NCI-H1105 (cell line): ENCODE results near the gene SEC14L6.

Experiments used
- DNase-seq: peaks from one replicate; lab custom pipeline; 2025; lab: John Stamatoyannopoulos, UW

Gene SEC14L6

DNA sequence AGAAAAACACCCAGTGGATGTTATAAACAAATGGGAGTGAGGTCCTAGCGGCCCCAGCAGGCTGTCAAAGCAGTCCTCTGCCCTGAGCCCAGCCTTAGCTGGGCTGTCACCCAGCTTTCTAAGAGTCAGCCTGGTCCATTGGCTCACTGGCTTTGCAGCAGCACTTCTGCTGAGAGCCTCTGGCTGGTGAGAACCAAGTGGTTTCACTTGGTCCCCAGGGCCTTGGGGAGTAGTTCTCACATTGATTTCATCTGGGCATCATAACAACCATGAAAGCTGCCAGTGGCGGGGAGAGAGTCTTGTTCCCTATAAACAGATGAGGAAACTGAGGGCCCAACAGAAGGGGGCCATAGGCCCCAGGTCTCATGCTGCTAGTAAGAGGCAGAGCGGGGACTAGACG, 11.4 kb downstream of the SEC14L6 start:
- DNase-seq = no peak

DNA sequence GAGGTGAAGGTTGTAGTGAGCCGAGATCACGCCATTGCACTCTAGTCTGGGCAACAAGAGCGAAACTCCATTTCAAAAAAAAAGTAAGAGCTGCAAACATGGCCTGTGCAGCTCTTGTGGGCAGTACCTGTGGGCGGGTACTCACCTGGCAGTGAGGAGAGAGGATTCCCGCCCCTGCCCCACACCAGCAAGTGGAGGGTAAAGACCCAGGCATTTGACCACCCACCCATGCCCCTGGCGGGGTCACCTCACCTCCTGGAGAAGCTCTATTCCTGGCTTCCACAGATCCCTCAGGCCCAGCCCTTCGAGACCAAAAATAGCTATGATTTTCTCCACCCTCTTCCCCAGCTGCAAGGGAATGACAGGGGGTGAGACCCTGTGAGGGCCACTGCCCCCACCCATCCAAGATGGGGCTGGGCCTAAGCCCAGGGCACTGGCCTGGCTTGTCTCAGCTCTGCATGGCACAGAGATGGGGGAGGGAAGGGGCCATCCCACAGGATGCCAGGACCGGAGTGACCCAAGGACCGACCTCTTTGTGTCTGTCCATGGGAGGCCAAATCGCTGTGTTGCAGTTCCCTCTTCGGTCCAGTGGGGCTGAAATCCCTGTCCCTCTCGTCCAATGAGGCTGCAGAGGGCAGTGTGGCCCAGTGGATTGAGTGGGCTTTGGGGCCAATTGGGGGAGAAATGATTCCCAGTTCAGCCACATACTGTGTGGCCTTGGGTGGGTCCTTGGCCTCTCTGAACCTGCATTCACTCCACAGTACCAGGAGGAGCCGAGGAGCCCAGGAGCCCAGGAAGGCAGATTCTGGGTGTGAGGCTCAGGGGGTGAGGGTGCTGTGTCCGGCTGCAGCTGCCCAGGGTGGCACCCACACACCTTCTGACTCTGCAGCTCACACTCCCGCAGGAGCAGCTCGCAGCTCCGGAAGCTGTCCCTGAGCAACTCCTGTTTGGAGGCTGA, 14.6 kb downstream of the SEC14L6 start:
- no peak for DNase-seq

DNA sequence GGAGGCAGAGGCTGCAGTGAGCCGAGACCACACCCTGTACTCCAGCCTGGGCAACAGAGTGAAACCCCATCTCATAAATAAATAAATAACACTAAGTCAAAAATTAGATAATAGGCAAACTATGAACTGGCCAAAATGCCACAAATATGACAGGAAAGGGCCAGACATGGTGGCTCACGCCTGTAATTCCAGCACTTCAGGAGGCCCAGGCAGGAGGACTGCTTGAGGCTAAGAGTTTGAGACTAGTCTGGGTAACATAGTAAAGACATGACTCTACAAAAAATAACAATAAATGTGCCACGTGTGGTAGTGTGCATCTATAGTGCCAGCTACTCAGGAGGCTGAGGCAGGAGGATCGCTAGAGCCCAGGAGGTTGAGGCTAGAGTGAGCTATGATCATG, 19.9 kb downstream of the SEC14L6 start:
- no peak for DNase-seq

DNA sequence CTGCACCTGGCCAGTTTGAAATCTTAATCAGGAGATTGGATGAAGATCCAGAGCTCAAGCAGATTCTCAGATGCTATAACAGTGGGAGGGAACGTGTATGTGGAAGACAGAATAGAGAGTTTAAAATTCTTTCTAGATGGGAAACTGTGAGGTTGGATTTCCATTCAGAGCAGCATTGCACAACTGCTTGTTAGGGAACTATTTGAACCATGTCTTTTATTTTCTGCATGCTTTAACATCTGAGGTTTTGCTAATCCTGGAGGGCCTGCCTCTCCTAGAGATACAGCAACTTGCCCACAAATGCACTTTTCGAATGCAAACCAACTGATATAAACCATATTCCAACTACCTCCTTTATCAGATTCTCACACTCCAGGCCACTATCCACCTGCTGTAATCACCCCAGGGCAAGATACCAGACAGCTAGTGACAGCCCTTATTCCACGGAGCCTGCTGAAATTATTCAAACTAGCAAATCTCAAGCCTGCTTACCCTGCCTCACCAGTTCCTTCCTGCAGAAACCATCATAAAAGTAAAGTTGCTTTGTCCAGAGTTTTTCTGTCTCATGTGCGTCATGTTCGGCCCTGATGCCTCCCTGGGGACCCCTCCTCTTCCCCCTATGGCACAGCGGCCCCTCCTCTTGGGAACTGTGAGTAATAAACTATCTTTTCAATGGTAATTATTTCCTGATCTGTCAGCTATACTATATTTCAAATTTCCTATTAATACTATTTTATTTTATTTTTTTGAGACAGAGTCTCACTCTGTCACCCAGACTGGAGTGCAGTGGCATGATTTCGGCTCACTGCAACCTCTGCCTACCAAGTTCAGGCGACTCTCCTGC, 22.7 kb downstream of the SEC14L6 start:
- DNase-seq = no peak

DNA sequence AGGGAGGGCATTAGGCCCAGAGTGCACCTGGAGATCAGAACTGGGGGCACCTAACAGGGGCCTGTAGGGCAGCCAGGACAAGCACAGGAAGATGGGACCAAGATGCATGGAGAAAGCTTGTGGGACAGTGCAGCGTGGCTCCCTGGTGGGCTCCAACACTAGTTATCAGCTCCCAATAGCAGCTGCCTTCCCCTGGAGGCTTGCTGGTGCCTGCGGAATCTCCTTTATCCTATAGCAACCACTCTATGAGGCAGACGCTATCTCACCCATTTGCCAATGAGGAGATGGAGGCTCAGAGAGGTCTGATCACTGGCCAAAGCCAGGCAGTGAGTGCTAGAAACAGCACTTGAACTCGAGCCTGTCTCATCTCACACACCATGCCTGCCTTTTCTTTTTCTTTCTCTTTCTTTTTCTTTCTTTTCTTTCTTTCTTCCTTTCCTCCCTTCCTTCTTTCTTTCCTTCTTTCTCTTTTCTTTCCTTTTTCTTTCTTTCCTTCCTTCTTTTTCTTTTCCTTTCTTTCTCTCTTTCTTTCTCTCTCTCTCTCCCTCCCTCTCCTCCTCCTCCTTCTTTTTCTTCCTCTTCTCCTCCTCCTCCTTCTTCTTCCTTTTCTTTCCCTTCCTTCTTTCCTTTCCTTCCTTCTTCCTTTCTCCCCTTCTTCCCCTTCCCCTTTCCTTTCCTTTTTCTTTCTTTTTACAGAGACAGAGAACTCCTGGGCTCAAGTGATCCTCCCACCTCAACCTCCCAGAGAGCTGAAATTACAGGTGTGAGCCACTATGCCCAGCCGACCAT, 25.0 kb downstream of the SEC14L6 start:
- no peak for DNase-seq

DNA sequence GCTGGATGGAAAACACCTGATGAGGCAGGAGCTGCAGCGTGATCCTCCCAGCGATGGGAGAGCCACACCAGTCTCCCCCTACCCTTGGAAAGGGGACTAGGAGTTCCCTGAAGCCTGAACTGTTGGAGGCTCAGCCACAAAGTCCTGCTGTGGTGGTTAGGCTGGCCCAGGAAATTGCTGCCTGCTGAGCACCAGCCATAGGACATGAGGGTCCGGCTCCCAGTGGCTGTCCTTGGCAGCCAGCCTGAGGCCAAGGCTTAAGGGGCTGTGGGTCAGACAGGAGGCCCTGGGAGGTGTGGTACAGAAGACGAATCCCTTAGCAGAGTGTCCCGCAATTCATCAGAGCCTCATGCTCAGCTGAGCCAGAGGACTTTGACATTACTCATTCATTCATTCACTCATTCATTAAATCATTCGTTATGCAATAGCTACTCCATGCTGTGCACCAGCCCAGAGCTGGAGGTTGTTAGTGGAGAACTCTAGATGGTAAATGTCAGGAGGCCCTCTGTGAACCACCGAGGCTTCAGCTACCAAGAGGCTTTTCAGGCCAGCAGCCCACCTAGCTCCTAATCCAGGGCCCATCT, 26.6 kb downstream of the SEC14L6 start:
- no peak for DNase-seq

DNA sequence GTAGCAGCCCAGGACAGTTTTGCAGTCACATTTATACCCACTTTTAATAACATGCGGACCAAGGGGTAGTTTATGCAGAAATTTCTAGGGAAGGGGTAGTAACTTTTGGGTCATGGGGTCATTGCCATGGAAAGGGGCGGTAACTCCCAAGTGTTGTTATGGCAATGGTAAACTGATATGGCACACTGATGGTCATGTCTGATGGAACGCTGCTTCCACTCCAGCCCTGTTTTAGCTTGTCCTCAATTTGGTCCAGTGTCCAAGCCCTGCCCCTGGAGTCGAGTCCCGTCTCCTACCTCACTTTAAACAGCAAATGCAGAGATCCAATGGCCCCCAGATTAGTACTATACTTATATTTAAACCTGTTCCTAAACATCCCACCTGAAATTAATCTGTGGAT, 29.8 kb downstream of the SEC14L6 start:
- no peak for DNase-seq

DNA sequence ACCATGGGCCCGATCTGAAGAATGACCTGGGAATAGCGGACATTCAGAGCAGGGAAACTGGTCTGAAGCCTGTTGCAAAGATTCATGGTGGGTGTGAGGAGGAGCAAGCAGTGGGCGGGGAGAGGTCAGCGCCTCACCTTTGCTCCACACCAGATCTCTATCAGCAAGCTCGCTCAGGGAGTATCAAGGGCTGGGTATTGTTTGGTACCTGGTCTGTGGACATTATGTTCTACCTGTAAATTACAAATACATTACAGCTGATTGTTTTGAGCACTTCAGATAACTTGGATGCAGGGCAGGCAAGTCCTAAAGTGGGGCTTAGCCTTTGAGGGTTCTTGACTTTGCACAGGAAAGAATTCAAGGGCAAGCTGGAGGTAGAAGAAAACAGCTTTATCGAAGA, 30.3 kb downstream of the SEC14L6 start:
- DNase-seq = no peak

DNA sequence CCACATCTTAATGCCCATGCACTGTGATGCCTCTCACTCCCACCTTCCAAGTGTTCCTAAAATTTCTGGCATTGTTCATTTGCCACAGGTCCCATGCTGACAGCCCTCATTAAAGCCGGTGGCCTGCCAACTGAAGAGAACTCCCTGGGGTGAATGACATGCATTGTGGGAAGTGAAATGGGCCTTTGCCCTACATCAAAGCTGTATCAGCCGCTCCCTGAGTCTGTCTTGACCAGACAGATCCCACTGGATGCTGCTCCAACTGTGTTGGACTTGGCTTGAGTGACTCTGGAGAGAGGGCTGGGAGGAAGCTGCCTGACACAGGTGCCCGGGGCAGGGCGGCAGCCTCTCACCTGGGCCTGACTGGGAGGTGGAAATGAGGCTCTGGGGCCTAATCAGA, 32.3 kb downstream of the SEC14L6 start:
- DNase-seq = no peak

DNA sequence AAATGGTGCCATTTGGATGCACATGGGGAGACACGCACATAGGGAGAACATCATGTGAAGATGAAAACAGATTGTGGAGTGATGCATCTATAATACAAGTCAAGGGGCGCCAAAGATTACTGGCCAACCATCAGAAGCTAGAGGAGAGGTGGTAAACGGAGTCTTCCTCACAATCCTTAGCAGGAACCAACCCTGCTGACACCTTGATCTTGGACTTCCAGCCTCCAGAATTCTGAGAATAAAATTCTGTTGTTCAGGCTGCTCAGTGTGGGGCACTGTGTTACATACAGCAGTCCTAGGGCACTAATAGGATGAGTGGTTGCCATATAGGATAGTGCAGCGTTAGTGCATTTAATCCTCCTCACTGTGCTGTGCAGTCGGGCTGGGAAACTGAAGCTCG, 33.1 kb downstream of the SEC14L6 start:
- DNase-seq = no peak

DNA sequence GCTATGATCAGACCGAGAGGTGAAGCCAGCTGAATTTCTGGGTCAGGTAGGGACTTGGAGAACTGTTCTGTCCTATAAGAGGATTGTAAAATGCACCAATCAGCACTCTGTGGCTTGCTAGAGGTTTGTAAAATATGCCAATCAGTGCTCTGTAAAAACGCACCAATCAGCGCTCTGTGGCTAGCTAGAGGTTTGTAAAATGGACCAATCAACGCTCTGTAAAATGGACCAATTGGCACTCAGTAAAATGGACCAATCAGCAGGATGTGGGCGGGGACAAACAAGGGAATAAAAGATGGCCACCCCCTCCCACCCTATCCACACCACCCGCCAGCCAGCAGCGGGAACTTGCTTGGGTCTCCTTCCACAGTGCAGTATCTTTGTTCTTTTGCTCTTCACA, 34.6 kb downstream of the SEC14L6 start:
- DNase-seq = no peak

DNA sequence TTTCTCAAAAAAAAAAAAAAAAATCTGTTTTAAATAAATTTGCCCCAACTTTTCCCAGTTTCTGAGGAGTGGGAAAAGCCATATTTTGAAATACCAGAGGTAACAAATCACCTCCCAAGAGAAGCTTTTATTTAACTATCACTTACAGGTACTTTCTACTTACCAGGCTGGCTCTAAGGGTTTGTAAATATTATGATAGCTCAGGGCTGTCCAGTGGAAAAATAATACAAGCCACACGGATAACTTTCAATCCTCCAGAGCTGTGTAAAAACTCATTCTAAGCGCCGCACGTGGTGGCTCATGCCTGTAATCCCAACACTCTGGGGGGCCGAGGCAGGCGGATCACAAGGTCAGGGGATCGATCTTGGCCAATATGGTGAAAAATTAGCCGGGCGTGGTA, 35.4 kb downstream of the SEC14L6 start:
- no peak for DNase-seq

DNA sequence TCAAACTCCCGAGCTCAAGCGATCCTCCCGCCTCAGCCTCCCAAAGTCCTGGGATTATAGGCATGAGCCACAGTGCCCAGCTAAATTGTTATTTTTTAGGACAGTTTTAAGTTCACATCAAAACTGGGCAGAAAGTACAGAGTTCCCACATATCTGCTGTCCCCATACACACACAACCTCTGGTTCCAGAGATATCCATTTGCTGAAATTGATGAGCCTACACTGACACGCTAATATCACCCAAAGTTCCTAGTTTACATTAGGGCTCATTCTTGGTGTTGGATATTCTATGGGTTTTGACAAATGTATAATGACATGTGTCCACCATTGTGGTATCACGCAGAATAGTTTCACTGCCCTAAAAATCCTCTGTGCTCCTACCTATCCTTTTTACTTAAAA, 38.3 kb downstream of the SEC14L6 start:
- DNase-seq = no peak

DNA sequence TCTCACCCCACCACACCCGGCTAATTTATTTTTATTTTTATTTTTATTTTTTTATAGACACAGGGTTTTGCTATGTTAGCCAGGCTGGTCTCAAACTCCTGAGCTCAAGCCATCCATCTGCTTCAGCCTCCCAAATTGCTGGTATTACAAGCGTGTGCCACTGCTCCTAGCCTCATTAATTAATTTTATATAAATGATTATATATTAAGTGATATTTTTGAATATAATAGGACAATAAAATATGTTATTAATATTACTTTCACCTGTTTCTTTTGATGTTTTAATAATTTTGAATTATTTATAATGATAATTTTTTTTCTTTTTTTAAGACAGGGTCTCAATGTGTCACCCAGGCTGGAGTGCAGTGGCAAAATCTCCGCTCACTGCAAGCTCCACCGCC, 38.9 kb downstream of the SEC14L6 start:
- no peak for DNase-seq

DNA sequence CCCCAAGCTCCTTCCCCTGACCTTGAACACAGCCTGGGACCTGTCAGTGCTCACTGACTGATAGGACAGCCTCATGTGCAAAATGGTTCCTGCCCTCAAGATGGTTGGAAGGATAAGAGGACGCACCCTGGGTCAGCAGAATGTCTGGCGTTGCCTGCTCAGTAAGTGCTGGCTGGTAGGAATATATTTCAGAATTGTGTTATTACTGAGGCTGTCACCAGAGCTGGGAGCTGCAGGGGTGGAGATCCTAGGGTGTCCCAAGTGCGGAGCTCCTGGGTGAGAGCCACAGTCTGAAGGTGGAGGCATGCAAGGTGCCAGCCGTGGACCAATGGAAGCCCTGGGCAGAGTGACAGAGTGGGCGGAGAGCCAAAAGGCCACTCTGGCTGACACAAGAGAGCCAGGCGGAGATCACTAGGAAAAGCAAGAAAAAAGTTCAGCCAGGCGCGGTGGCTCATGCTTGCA, 40.0 kb downstream of the SEC14L6 start:
- DNase-seq = no peak

DNA sequence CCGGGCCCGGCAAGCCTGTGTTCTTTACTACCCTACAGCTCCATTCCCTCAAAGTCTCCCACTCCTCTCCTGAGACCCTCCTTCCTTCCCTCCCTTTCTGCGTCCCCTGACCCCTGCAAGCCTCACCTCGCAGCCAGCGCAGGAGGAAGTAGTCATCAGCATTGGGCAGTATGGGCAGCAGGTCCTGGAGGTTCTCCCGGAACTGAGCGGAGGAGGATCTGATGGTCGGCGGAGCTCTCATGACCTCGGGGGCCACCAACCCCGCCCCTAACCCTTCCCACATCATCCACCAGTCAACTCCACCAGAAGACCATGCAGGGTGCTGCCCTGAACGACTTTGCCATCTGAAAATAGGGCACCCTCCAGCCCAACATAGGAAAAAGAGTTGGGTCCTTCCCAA, 43.0 kb downstream of the SEC14L6 start:
- no peak for DNase-seq

DNA sequence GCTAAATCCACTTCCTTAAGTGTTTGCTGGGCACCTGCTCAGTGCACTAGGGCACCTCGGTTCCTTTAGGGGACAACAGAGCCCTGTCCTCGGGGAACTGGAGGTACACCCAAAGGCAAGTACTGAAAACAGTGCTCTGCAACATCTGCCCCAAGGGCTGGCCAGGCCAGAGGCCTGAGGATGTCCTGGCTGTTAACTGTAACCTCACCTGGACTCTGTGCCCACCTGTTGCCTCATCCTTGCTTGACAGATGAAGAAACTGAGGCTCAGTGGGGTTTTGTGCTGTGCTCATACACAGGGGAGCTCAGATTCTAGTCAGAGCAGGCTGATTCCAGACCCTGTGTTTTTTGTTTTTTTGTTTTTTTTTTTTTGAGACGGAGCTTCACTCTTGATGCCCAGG, 43.6 kb downstream of the SEC14L6 start:
- DNase-seq = no peak

DNA sequence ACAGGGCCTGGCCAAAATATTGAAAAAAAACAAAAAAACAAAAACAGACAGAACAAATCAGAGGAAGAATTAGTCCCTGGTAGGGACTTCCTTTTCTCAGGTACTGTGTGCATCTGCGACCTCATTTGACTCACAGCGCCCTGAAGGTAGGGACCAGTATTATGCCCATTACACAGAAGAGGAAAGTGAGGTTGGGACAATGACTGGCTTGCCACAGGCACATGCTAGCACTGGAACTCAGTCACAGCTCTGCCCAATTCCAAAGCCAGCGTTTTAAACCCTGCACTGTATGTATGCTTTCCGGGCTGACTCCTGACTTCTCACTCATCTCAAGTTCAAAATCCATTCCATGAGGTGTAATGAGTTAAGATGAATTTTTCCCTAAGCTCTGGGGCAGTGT, 44.4 kb downstream of the SEC14L6 start:
- DNase-seq = no peak

DNA sequence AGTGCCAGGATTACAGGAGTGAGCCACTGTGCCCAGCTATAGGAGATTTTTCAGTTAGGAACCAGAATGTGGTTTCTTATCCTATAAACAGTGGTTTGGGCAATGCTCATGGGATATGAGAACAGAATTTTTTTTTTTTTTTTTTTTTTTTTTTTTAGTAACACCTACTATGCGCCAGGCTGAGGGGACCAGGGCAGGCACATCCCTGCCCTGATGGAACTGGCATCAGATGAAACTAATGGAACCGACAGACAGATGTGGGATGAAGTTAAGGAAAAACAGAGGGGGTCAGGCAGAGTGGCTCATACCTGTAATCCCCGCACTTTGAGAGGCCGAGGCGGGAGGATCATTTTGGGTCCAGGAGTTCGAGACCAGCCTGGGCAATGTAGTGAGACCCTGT, 45.9 kb downstream of the SEC14L6 start:
- no peak for DNase-seq

DNA sequence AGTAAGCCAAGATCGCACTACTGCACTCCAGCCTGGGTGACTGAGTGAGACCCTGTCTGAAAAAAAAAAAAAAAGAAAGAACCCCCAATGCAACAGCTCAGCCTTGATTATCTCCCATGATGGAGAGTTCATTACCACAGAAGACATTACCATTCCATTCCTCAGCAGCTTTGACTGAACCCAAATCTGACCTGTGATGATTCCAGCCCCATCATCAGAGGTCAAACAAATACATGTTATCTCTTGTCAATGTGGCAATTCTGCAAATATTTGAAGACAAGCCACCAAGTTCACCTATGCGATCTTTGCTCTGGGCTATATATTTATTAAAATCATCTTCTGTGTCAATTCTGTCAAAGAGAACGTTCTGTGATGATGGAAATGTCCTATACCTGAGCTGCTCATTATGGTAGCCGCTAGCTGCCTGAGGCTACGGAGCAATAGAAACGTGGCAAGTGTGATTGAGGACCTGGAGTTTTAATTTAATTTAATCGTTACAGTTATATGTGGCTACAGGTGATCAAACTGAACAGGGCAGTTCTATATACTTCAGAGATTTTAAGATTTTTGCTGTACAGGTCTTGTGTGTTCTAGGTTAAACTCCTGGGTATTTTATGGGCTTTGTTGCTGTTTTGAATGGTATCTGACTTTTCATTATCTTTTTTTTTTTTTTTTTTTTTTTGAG, 48.9 kb downstream of the SEC14L6 start:
- no peak for DNase-seq

DNA sequence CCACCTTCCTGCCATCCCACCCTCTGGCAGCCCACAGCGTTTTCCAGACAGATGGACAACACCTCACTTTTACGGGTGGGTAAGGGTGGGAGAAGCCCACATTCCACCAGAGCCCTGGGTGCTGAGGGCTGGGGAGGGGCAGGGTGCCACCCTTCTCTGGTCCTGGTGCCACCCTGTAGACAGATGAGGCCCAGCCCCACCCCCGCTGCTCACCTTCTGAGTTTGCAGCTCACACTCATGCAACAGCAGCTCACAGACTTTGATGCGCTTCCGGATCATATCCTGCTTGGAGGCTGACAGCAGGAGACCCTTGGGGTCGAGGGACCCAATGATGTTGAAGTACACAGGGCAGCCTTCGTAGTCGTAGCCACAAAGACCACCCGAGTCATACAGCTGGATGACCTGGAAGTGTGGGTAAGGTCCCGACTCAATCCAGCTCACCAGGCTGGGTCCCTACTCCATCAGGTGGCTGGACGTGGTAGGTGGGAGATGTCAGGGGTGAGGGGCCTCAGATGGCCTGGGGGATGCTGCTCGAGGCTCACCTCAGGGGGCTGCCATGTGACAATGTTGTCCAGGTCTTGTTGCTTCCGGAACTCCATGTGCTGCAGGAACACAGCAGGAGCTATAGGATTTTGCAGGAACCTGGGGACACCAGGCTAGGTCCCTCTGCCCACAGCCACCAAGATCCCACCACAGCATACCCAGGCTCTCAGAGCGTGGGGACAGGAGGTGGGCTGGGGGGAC, 51.3 kb downstream of the SEC14L6 start:
- DNase-seq = no peak
